GM20000 (cell line): ENCODE measurements around the gene KRTAP10-1.

ENCODE experiments used
- DNase-seq: peaks from one replicate; pipeline ENCODE4 v3.0.0; 2012; ENCODE audit warnings: low spot score
- CTCF ChIP-seq: IDR thresholded peaks from 2 replicates; pipeline ENCODE4 v1.5.1; 2012; ENCODE audit warnings: mild to moderate bottlenecking, control low read depth; ENCODE audit errors: extremely low read depth, missing control alignments

Gene KRTAP10-1

GRCh38 chr21:44490816-44491215 is 49.2 kb downstream of the KRTAP10-1 start:
- no peak for TF ChIP-seq CTCF

GRCh38 chr21:44490405-44490804 is 49.6 kb downstream of the KRTAP10-1 start:
- TF ChIP-seq CTCF = no peak

More at GRCh38 chr21:44490816-44491215, 49.2 kb downstream of the KRTAP10-1 start:
- DNase-seq = no peak

GRCh38 chr21:44489962-44490361 is 50.0 kb downstream of the KRTAP10-1 start:
- TF ChIP-seq CTCF = no peak
- DNase-seq = no peak

More at GRCh38 chr21:44490405-44490804, 49.6 kb downstream of the KRTAP10-1 start:
- DNase-seq = no peak
